Stimulated activated CD4-positive, alpha-beta T cell treated with anti-CD3 and anti-CD28 coated beads, Interleukin-15, amount 100 ng/mL, for 1 hour (primary cell): ENCODE results near the gene CACNB3.
"Not testable (repeated sequence)": the region's sequence is repeated elsewhere in the genome, so short reads cannot be mapped to it uniquely, and the experiment has no call there.

Source experiments
- DNase-seq, 2 donors: peaks; one replicate each; pipeline ENCODE4 v3.0.0-alpha.2; 2020; ENCODE audit warnings: low read depth in 1 of 2, low spot score in 1 of 2

The CACNB3 gene

GRCh38 chr12:48854488-48854887 is 36.2 kb downstream of the CACNB3 start:
- DNase-seq: no peak

GRCh38 chr12:48854932-48855331 is 36.6 kb downstream of the CACNB3 start:
- DNase-seq: not testable (repeated sequence)

- no peak for DNase-seq
These were observed 38.1 kb downstream of the CACNB3 start for GRCh38 chr12:48856379-48856778.

GRCh38 chr12:48857278-48857994 is 39.1 kb downstream of the CACNB3 start:
- no peak for DNase-seq

- DNase-seq: no peak
These were observed 39.7 kb downstream of the CACNB3 start for GRCh38 chr12:48858043-48858442.

- no peak for DNase-seq
These were observed 41.3 kb downstream of the CACNB3 start for GRCh38 chr12:48859607-48860006.

- DNase-seq: not testable (repeated sequence)
These were observed 41.9 kb downstream of the CACNB3 start for GRCh38 chr12:48860236-48860635.

GRCh38 chr12:48861111-48861510 is 42.8 kb downstream of the CACNB3 start:
- DNase-seq: no peak

GRCh38 chr12:48862760-48863159 is 44.5 kb downstream of the CACNB3 start:
- no peak for DNase-seq

- DNase-seq: no peak
These were observed 45.0 kb downstream of the CACNB3 start for GRCh38 chr12:48863291-48863690.

- DNase-seq: peak; percentile 64 to 65
These were observed 47.2 kb downstream of the CACNB3 start, which contains the start of gene RND1 for GRCh38 chr12:48865281-48866051. TSS of gene RND1 (minus strand) at chr12:48865870. CDS start at chr12:48865767, 103 bp downstream.

GRCh38 chr12:48866052-48866711 is 47.9 kb downstream of the CACNB3 start:
- DNase-seq: no peak

GRCh38 chr12:48868451-48868850 is 50.2 kb downstream of the CACNB3 start:
- no peak for DNase-seq

GRCh38 chr12:48869191-48869590 is 50.9 kb downstream of the CACNB3 start:
- no peak for DNase-seq

- no peak for DNase-seq
These were observed 54.8 kb downstream of the CACNB3 start for GRCh38 chr12:48873096-48873495.

GRCh38 chr12:48873534-48873933 is 55.2 kb downstream of the CACNB3 start:
- DNase-seq: not testable (repeated sequence)

- no peak for DNase-seq
These were observed 57.7 kb downstream of the CACNB3 start for GRCh38 chr12:48875944-48876515.
